Measurements from ENCODE around the gene LRRFIP1. TPM values are rescaled to one million over a fixed set of nuclear protein-coding genes. Genes with fewer than 3 reads are reported as not detected.
"Not testable (repeated sequence)": the region's sequence is repeated elsewhere in the genome, so short reads cannot be mapped to it uniquely, and the experiment has no call there.

The LRRFIP1 gene
- total and polyA plus RNA-seq, 2 donors (not counting 3 experiments of a cell fraction or from before 2014, with no cell fraction given): 39.2 to 179 TPM

GRCh38 chr2:237782181-237782580 is 154.8 kb downstream of the LRRFIP1 start:
- Histone ChIP-seq H3K4me1 (ENCODE audit: control insufficient read depth, extremely low read depth, insufficient read depth, low read length) (no peaks in the 10 kb centered on the region), H3K9me1 (replicated peaks; ENCODE audit: control insufficient read depth, extremely low read depth, insufficient read depth, low read length) (no peaks in the 10 kb centered on the region), H3K9me3 (replicated peaks; ENCODE audit: control insufficient read depth, insufficient read depth, low read length) (no peaks in the 10 kb centered on the region), H3K27ac (ENCODE audit: insufficient read depth, low read depth, low read length) (no peak overlapping the region), H3K27me3 (ENCODE audit: control insufficient read depth in 2 of 2, insufficient read depth in 2 of 2, low read length in 2 of 2) (no peaks in the 10 kb centered on the region), H3K36me3 (ENCODE audit: control insufficient read depth in 2 of 2, extremely low read depth in 1 of 2, insufficient read depth in 2 of 2, low read length in 2 of 2) (peaks cover 5 to 23% of the 10 kb centered on the region in 2 experiments), H2AFZ (ENCODE audit: low read depth, low read length) (no peak overlapping the region), H3K9ac (replicated peaks; ENCODE audit: extremely low read depth, insufficient read depth, low read length) (no peak overlapping the region), H3K79me2 (ENCODE audit: control insufficient read depth, insufficient read depth, low read length) (no peaks in the 10 kb centered on the region), H3K4me2 (ENCODE audit: insufficient read depth, low read length) (no peak overlapping the region), H4K20me1 (replicated peaks; ENCODE audit: control insufficient read depth, extremely low read depth, insufficient read depth, low read length) (no peaks in the 10 kb centered on the region), H3K4me3 (replicated peaks in 1 of 3; ENCODE audit: insufficient read depth in 1 of 3, low read depth in 1 of 3, low read length in 3 of 3) (no peak overlapping the region)
- DNase-seq (ENCODE audit: low read depth, low spot score) (no peak), FAIRE-seq (no peak)
- ChIA-PET CTCF (no interaction called here), POLR2A (no interaction called here)
- BruUV-seq (replicated peaks): no TSS peak
- TF ChIP-seq POLR2A (IDR thresholded peaks at IDR 0.05; ENCODE audit: low read depth, low read length) (no peak), GATA2 (IDR thresholded peaks at IDR 0.05; ENCODE audit: insufficient read depth, insufficient read length, low read depth, low read length) (no peak), FOS (IDR thresholded peaks at IDR 0.05; ENCODE audit: borderline replicate concordance, insufficient read depth, low read length) (no peak), JUN (IDR thresholded peaks at IDR 0.05; ENCODE audit: borderline replicate concordance, insufficient read depth, insufficient read length, low read depth) (no peak), MYC (IDR thresholded peaks at IDR 0.05; ENCODE audit: low read depth, low read length) (no peak), EZH2 (IDR thresholded peaks at IDR 0.05; ENCODE audit: borderline replicate concordance, low read depth, low read length, severe bottlenecking) (no peak), CTCF (IDR thresholded peaks at IDR 0.05; ENCODE audit: extremely low read depth in 1 of 2, insufficient read depth in 1 of 2, low read depth in 1 of 2, low read length in 2 of 2) (no peak), POLR2AphosphoS5 (IDR thresholded peaks at IDR 0.05; ENCODE audit: insufficient read depth, low read depth, low read length) (no peak)
- TF ChIP-seq, protein P1, sequence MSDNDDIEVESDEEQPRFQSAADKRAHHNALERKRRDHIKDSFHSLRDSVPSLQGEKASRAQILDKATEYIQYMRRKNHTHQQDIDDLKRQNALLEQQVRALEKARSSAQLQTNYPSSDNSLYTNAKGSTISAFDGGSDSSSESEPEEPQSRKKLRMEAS (IDR thresholded peaks at IDR 0.05; ENCODE audit: insufficient read depth, insufficient read length): no peak
- dilution Hi-C loops (cut with MboI; ENCODE audit: extremely low pct_ligation_motif_present, low sequenced_read_pairs) (no loop called here), intact Hi-C loops (cut with micrococcal nuclease) (no loop called here)

GRCh38 chr2:237783678-237784077 is 156.3 kb downstream of the LRRFIP1 start:
- H2AFZ ChIP-seq (ENCODE audit: low read depth, low read length); H3K79me2 ChIP-seq (ENCODE audit: control insufficient read depth, insufficient read depth, low read length); H4K20me1 ChIP-seq (replicated peaks; ENCODE audit: control insufficient read depth, extremely low read depth, insufficient read depth, low read length); H3K27me3 ChIP-seq (ENCODE audit: control insufficient read depth in 2 of 2, insufficient read depth in 2 of 2, low read length in 2 of 2); FAIRE-seq; BruUV-seq (replicated peaks); H3K27ac ChIP-seq (ENCODE audit: insufficient read depth, low read depth, low read length); dilution Hi-C loops (cut with MboI; ENCODE audit: extremely low pct_ligation_motif_present, low sequenced_read_pairs); H3K9me1 ChIP-seq (replicated peaks; ENCODE audit: control insufficient read depth, extremely low read depth, insufficient read depth, low read length); H3K9ac ChIP-seq (replicated peaks; ENCODE audit: extremely low read depth, insufficient read depth, low read length); DNase-seq (ENCODE audit: low read depth, low spot score); POLR2A ChIA-PET; CTCF ChIA-PET; H3K9me3 ChIP-seq (replicated peaks; ENCODE audit: control insufficient read depth, insufficient read depth, low read length); H3K4me3 ChIP-seq (replicated peaks in 1 of 3; ENCODE audit: insufficient read depth in 1 of 3, low read depth in 1 of 3, low read length in 3 of 3); intact Hi-C loops (cut with micrococcal nuclease); H3K4me1 ChIP-seq (ENCODE audit: control insufficient read depth, extremely low read depth, insufficient read depth, low read length); H3K4me2 ChIP-seq (ENCODE audit: insufficient read depth, low read length): not testable (repeated sequence)
- peaks cover 5 to 19% of the 10 kb centered on the region in 2 experiments for H3K36me3 ChIP-seq (ENCODE audit: control insufficient read depth in 2 of 2, extremely low read depth in 1 of 2, insufficient read depth in 2 of 2, low read length in 2 of 2)

Measured in endothelial cell of umbilical vein (primary cell).